Neural crest cell (in vitro differentiated cells): ENCODE data around the gene SAE1. TPM values are rescaled to one million over a fixed set of nuclear protein-coding genes. Genes with fewer than 3 reads are reported as not detected.
A peak's percentile ranks its signal among the peaks of the same experiment; 100 is the strongest.

Experiments used
- DNase-seq: peaks from one replicate; pipeline ENCODE4 v3.0.0; 2021; ENCODE audit warnings: low read depth, mixed read lengths, low spot score
- H3K27ac Mint-ChIP-seq: one replicate; pipeline ENCODE4 v1.8.0; 2021; ENCODE audit warnings: mild to moderate bottlenecking, mixed read lengths; ENCODE audit not compliant: unreplicated experiment
- H3K27me3 Mint-ChIP-seq: 2 replicates; pipeline ENCODE4 v1.8.0; 2021; ENCODE audit warnings: low read depth, mild to moderate bottlenecking, mixed read lengths
- H3K36me3 Mint-ChIP-seq: 2 replicates; pipeline ENCODE4 v1.8.0; 2021; ENCODE audit warnings: low read depth, mild to moderate bottlenecking, mixed read lengths
- H3K4me1 Mint-ChIP-seq: 2 replicates; pipeline ENCODE4 v1.8.0; 2021; ENCODE audit warnings: mixed read lengths
- H3K4me3 Mint-ChIP-seq: one replicate; pipeline ENCODE4 v1.8.0; 2021; ENCODE audit warnings: mild to moderate bottlenecking, mixed read lengths
- H3K9me3 Mint-ChIP-seq: 2 replicates; pipeline ENCODE4 v1.8.0; 2021; ENCODE audit warnings: mixed read lengths
- total RNA-seq: library from RNA; stranded (reverse); gene quantifications from 2 replicates; pipeline ENCODE4 v1.2.1, GENCODE V29; 2021
- TF ChIP-seq, protein P1 (sequence below): fragments of 200-600 bp; sonication (generic); conservative IDR thresholded peaks from 2 replicates; pipeline ENCODE4 v1.5.0; 2021; ENCODE audit warnings: antibody characterized with exemption, mild to moderate bottlenecking

The SAE1 gene
- total RNA-seq, 1 donor from 2014 or later = 280 TPM

DNA sequence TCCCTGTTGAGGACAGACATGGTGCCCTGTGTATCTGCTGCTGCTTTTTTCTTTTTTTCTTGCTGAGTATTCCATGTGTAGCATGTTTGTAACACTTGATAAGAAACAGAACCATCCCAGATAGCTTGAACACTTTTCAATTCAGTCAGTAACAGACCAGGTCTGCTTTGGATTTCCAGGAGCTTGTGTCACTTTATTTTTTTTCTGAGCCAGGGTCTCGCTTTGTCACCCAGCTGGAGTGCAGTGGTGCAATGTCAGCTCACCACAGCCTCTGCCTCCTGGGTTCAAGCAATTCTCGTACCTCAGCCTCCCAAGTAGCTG, 56.7 kb downstream of the SAE1 start:
- peaks cover 6% of the 10 kb centered on the region for H3K36me3 Mint-ChIP-seq
- no peak overlapping the region for H3K4me3 Mint-ChIP-seq
- H3K4me1 Mint-ChIP-seq = peaks cover 47% of the 10 kb centered on the region
- DNase-seq = no peak
- no peaks in the 10 kb centered on the region for H3K9me3 Mint-ChIP-seq
- no peaks in the 10 kb centered on the region for H3K27me3 Mint-ChIP-seq
- peak overlapping the region; percentile 10 for H3K27ac Mint-ChIP-seq
- TF ChIP-seq, protein P1, sequence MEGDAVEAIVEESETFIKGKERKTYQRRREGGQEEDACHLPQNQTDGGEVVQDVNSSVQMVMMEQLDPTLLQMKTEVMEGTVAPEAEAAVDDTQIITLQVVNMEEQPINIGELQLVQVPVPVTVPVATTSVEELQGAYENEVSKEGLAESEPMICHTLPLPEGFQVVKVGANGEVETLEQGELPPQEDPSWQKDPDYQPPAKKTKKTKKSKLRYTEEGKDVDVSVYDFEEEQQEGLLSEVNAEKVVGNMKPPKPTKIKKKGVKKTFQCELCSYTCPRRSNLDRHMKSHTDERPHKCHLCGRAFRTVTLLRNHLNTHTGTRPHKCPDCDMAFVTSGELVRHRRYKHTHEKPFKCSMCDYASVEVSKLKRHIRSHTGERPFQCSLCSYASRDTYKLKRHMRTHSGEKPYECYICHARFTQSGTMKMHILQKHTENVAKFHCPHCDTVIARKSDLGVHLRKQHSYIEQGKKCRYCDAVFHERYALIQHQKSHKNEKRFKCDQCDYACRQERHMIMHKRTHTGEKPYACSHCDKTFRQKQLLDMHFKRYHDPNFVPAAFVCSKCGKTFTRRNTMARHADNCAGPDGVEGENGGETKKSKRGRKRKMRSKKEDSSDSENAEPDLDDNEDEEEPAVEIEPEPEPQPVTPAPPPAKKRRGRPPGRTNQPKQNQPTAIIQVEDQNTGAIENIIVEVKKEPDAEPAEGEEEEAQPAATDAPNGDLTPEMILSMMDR = no peak

DNA sequence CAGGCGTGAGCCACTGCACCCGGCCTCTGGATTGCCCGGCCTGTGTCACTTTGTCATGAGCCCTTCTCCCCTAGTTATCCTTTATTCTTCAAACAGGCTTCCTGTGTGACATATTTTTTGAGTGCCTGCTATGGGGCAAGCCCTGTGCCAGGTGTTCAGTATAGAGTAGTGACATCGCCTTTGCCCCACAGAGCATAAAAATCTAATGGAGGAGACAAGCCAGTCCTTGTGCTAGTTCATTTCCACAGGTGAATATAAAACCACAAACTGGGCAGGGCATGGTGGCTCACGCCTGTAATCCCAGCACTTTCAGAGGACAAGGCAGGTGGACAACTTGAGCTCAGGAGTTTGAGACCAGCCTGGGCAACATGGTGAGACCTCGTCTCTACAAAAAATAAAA, 57.2 kb downstream of the SAE1 start:
- peaks cover 46% of the 10 kb centered on the region for H3K4me1 Mint-ChIP-seq
- peaks cover 6% of the 10 kb centered on the region for H3K36me3 Mint-ChIP-seq

DNA sequence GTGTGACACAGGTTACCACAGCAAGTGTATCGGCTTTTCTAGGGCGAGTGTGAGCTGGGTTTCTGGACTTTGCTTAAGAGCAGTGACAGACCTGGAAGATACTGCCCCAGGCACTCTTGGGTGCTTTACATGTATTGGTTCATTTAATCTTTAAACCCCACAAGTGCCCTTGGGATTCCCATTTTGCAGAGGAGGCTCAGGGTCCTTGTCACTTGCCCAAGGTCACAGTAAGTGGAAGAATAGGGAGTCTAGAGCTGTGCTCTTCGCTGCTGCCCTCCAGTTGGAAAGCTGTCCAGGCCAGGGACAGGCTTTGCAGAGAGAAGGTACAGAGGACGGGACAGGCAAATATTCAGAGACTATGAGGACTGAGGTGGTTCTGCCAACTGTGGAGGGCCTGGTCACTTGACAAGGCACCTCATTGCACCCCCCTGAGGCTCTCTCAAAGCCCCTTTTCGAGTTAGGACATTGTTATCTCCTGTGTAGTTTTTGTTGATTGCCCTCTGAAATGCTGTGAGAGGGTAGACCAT, 57.9 kb downstream of the SAE1 start:
- H3K27ac Mint-ChIP-seq = no peak overlapping the region

More for the DNA sequence above, 57.2 kb downstream of the SAE1 start:
- Mint-ChIP-seq H3K27ac (no peak overlapping the region), H3K4me3 (no peak overlapping the region), H3K27me3 (no peaks in the 10 kb centered on the region), H3K9me3 (no peaks in the 10 kb centered on the region)
- no peak for DNase-seq
- TF ChIP-seq, protein P1 = no peak

DNA sequence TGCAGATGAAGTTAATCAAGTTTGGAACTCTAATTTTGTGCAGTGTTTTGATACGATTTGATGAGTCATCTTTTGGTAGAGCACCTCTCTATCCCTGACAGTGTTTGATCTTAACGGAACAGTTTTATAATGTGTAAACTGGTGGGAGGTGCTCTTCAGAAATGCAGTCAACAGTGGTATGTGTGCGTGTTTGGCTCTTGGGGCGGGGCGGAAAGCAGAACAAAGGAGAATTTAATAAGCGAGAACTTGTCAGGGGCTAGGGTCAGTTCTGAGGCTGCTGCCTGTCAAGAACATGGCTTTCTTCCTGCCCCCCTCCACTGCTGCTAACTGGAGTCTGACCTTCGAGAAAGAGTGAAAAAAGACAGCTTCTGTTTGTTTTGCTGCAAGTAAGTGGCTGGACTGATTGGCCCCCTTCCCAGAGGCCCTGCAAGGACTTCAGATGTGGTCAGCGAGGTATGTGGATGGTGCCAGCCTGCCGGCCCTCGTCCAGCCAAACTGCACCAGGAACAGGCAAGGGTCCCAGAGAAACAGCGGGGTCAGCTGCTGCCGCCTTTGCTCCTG, 59.6 kb downstream of the SAE1 start:
- Mint-ChIP-seq H3K27ac (peak overlapping the region; percentile 62), H3K9me3 (no peaks in the 10 kb centered on the region), H3K36me3 (peaks cover 3% of the 10 kb centered on the region), H3K4me1 (peaks cover 49% of the 10 kb centered on the region), H3K4me3 (peak overlapping the region; percentile 8), H3K27me3 (no peaks in the 10 kb centered on the region)
- TF ChIP-seq, protein P1 = no peak
- peak; percentile 12 for DNase-seq

More for the DNA sequence above, 57.9 kb downstream of the SAE1 start:
- Mint-ChIP-seq H3K9me3 (no peaks in the 10 kb centered on the region), H3K4me3 (no peak overlapping the region), H3K27me3 (no peaks in the 10 kb centered on the region), H3K4me1 (peaks cover 46% of the 10 kb centered on the region), H3K36me3 (peaks cover 6% of the 10 kb centered on the region)
- TF ChIP-seq, protein P1 = no peak
- no peak for DNase-seq

DNA sequence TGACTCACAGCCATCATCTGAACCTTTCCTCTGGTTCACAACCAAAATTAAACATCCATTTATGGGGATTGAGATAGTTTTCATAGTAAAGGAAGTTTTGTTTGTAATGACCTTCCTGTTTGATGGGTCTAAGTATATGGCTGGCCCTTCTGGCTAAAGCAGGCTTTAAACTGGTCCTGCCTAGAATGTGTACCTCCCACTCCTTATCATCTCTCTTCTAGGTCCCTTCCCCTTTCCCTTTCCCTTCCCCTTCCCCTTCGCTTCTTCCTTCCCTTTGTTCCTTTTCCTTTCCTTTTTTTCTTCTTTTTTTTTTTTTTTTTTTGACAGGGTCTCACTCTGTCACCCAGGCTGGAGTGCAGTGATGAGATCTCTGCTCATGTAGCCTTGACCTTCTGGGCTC, 64.8 kb downstream of the SAE1 start:
- Mint-ChIP-seq H3K36me3 (peaks cover 13% of the 10 kb centered on the region), H3K27me3 (no peaks in the 10 kb centered on the region), H3K27ac (no peak overlapping the region), H3K4me1 (peaks cover 9% of the 10 kb centered on the region), H3K4me3 (no peak overlapping the region), H3K9me3 (no peaks in the 10 kb centered on the region)
- no peak for DNase-seq
- TF ChIP-seq, protein P1 = no peak
